Fibroblast of lung (primary cell): ENCODE measurements around the gene SLC23A1.

ENCODE experiments used
- CTCF ChIP-seq, 2 donors: IDR thresholded peaks in 1 of 2; conservative IDR thresholded peaks in 1 of 2; 1 replicate in 1 of 2; 2 replicates in 1 of 2; pipeline ENCODE4 v1.5.1; 2011 to 2012; ENCODE audit warnings: low read length in 2 of 2, control low read depth in 1 of 2, inconsistent platforms in 1 of 2, low read depth in 1 of 2, mild to moderate bottlenecking in 1 of 2
- EZH2 ChIP-seq: IDR thresholded peaks from 2 replicates; pipeline ENCODE4 v1.5.1; 2012; ENCODE audit warnings: low read length, control low read depth, mild to moderate bottlenecking; ENCODE audit errors: missing control alignments

- no peak for TF ChIP-seq CTCF (conservative IDR thresholded peaks at IDR 0.05 in 1 of 2, IDR thresholded peaks at IDR 0.05 in 1 of 2; ENCODE audit: low read depth in 1 of 2, low read length in 2 of 2)
- no peak for TF ChIP-seq EZH2
These were observed 3.3 kb downstream of the SLC23A1 start for GRCh38 chr5:139379626-139380449.
